Measurements from ENCODE around the gene ACSM3.
"Not testable (repeated sequence)": the region's sequence is repeated elsewhere in the genome, so short reads cannot be mapped to it uniquely, and the experiment has no call there.

ACSM3 gene

DNA sequence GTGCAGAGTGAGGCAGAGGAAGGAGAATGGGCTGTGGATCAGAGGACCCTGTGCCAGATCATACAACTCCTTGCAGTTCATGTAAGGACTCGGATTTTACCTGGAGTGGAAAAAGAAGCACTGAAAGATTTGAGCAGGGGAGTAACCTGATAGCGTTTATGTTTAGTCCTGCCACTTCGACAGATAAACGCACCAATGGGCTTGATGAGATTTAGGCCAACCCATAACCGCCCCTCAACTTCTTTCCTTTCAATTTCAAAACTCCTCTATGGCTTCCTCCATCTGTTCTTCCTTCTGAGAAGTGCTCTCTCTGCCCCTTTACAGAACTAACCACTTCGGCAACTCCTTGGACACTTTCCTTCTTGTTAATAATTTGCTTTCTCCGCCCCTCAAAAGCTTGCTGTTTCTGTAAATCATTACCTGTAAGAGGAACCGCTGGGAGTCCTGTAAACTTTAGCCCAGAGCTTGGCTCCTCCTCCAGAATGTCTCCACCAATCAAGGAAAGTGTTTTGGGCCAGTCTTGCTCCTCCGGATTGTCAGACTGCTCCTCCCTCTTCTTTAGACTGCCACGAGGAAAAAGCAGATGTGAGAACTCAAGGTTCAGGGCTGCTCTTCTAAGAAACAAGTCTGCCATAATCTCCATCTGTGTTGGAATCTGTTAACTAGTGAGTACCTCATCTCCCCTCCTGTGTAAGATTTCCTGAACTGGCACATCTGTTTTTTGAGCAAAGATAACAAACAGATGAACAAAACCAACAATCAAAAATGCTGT, at the start of gene ACSM3:
TSS of gene ACSM3 (plus strand) at position 554 of the 772 bp plus-strand sequence. CDS start 6,021 bp downstream, outside the sequence.
- Histone ChIP-seq H3K27me3 (ENCODE audit: control insufficient read depth, insufficient read depth, low read length) (no peaks in the 10 kb centered on the region), H3K4me1 (no peaks in the 10 kb centered on the region), H3K4me3 (ENCODE audit: low read depth, low read length) (peak within 1 kb of the TSS; percentile 72), H2AFZ (peak within 1 kb of the TSS; percentile 92), H3K9ac (no peak within 1 kb of the TSS), H3K9me3 (ENCODE audit: control insufficient read depth, low read length) (no peaks in the 10 kb centered on the region), H3K79me2 (no peaks in the 10 kb centered on the region), H3K4me2 (ENCODE audit: low read length) (peak within 1 kb of the TSS; percentile 80), H3K36me3 (ENCODE audit: control insufficient read depth, insufficient read depth, low read length) (no peaks in the 10 kb centered on the region), H3K27ac (peak within 1 kb of the TSS; percentile 74)
- TF ChIP-seq, protein P1, sequence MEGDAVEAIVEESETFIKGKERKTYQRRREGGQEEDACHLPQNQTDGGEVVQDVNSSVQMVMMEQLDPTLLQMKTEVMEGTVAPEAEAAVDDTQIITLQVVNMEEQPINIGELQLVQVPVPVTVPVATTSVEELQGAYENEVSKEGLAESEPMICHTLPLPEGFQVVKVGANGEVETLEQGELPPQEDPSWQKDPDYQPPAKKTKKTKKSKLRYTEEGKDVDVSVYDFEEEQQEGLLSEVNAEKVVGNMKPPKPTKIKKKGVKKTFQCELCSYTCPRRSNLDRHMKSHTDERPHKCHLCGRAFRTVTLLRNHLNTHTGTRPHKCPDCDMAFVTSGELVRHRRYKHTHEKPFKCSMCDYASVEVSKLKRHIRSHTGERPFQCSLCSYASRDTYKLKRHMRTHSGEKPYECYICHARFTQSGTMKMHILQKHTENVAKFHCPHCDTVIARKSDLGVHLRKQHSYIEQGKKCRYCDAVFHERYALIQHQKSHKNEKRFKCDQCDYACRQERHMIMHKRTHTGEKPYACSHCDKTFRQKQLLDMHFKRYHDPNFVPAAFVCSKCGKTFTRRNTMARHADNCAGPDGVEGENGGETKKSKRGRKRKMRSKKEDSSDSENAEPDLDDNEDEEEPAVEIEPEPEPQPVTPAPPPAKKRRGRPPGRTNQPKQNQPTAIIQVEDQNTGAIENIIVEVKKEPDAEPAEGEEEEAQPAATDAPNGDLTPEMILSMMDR (IDR thresholded peaks at IDR 0.05): no peak

DNA sequence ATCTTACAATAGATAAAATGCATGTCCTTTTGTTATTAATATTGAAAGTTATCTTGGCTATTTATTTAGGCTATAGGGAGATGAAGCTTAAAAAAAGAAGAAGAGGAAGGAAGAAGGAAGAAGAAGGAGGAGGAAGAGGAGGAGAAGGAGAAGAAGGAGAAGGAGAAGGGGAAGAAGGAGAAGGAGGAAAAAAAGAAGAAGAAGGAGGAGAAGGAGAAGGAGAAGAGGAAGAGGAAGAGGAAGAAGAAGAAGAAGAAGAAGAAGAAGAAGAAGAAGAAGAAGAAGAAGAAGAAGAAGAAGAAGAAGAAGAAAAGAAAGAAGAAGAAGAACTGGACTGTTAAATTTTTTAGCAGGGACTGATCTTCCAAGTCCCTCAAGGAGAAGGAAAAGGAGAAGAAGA, 46.1 kb upstream of the ACSM3 start:
- not testable (repeated sequence) for H3K27me3 ChIP-seq (ENCODE audit: control insufficient read depth, insufficient read depth, low read length); H2AFZ ChIP-seq; H3K4me3 ChIP-seq (ENCODE audit: low read depth, low read length); H3K4me2 ChIP-seq (ENCODE audit: low read length); H3K9ac ChIP-seq; H3K79me2 ChIP-seq; H3K36me3 ChIP-seq (ENCODE audit: control insufficient read depth, insufficient read depth, low read length); H3K9me3 ChIP-seq (ENCODE audit: control insufficient read depth, low read length); H3K27ac ChIP-seq; H3K4me1 ChIP-seq

DNA sequence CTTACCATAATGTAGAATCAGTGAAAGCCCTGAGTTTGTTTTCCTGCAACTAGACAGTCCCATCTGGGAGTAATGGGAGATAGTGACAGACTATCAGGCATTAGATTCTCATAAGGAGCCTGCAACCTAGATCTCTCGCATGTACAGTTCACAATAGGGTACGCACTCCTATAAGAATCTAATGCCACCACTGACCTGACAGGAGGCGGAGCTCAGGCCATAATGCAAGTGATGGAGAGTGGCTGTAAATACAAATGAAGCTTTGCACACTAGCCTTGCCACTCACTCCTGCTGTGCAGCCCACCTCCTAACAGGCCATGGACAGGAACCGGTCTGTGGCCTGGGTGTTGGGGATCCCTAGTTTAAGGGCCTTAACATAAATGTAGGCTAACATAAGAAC, 43.6 kb upstream of the ACSM3 start:
- Histone ChIP-seq H2AFZ (no peak overlapping the region), H3K27me3 (ENCODE audit: control insufficient read depth, insufficient read depth, low read length) (no peaks in the 10 kb centered on the region), H3K4me3 (ENCODE audit: low read depth, low read length) (no peak overlapping the region), H3K9ac (no peak overlapping the region), H3K4me2 (ENCODE audit: low read length) (no peak overlapping the region), H3K4me1 (peaks cover 6% of the 10 kb centered on the region), H3K36me3 (ENCODE audit: control insufficient read depth, insufficient read depth, low read length) (no peaks in the 10 kb centered on the region), H3K9me3 (ENCODE audit: control insufficient read depth, low read length) (no peaks in the 10 kb centered on the region), H3K27ac (no peak overlapping the region), H3K79me2 (no peaks in the 10 kb centered on the region)
- TF ChIP-seq, protein P1 (IDR thresholded peaks at IDR 0.05): no peak

DNA sequence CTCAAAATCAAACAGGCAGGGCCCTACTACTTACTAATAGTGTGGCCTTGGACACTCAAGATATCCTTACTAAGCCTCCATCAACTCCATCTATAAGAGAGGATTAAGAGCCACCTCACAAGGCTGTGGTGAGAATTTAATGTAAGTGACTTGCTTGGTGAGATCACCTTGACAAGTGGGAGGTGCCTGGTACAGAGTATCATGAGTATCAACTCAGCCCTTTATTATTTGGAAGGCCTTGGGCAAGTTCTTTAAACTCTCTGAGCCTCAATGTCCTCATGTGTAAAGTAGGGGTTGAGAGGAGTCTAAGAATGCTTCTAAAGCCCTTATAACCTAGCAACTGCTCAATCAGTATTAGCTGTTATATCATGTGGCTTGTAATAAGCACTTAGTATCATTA, 37.2 kb upstream of the ACSM3 start:
- Histone ChIP-seq H2AFZ (no peak overlapping the region), H3K9ac (no peak overlapping the region), H3K36me3 (ENCODE audit: control insufficient read depth, insufficient read depth, low read length) (no peaks in the 10 kb centered on the region)

DNA sequence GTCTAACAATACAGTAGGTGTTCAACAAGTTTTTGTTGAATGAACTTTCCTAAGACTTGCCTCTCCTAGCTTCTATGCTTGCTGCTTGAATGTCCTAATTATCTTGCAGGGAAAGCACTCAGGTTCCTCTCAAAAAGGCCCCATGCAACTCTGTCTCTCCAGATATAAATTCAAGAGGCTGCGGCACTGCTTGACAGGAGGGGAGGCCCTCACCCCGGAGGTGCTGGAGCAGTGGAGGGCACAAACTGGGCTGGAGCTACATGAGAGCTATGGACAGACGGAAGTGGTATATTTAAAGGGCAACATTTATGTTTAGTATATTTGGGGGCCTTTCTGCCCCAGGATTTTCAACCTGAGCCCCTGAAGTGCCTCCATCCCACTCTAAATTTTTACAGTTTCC, 36.6 kb upstream of the ACSM3 start:
- H3K27ac ChIP-seq: no peak overlapping the region
- H3K9me3 ChIP-seq (ENCODE audit: control insufficient read depth, low read length): no peaks in the 10 kb centered on the region
- no peaks in the 10 kb centered on the region for H3K36me3 ChIP-seq (ENCODE audit: control insufficient read depth, insufficient read depth, low read length)
- no peaks in the 10 kb centered on the region for H3K27me3 ChIP-seq (ENCODE audit: control insufficient read depth, insufficient read depth, low read length)
- no peak overlapping the region for H3K9ac ChIP-seq
- no peak overlapping the region for H3K4me2 ChIP-seq (ENCODE audit: low read length)
- no peaks in the 10 kb centered on the region for H3K4me1 ChIP-seq
- no peak overlapping the region for H3K4me3 ChIP-seq (ENCODE audit: low read depth, low read length)
- no peak overlapping the region for H2AFZ ChIP-seq
- no peaks in the 10 kb centered on the region for H3K79me2 ChIP-seq
- TF ChIP-seq, protein P1 (IDR thresholded peaks at IDR 0.05): no peak

More for the DNA sequence above, 37.2 kb upstream of the ACSM3 start:
- no peaks in the 10 kb centered on the region for H3K4me1 ChIP-seq
- no peaks in the 10 kb centered on the region for H3K79me2 ChIP-seq
- TF ChIP-seq, protein P1 (IDR thresholded peaks at IDR 0.05): no peak
- no peaks in the 10 kb centered on the region for H3K9me3 ChIP-seq (ENCODE audit: control insufficient read depth, low read length)
- no peak overlapping the region for H3K27ac ChIP-seq
- no peak overlapping the region for H3K4me3 ChIP-seq (ENCODE audit: low read depth, low read length)
- no peaks in the 10 kb centered on the region for H3K27me3 ChIP-seq (ENCODE audit: control insufficient read depth, insufficient read depth, low read length)
- H3K4me2 ChIP-seq (ENCODE audit: low read length): no peak overlapping the region
